ENCODE data around the gene ZNF107. TPM values are rescaled to one million over a fixed set of nuclear protein-coding genes. Genes with fewer than 3 reads are reported as not detected.
A peak's percentile ranks its signal among the peaks of the same experiment; 100 is the strongest.
"Not testable (repeated sequence)": the region's sequence is repeated elsewhere in the genome, so short reads cannot be mapped to it uniquely, and the experiment has no call there.

The ZNF107 gene
- total RNA-seq, 2 experiments from 2014 or later, result 12.4 TPM

DNA sequence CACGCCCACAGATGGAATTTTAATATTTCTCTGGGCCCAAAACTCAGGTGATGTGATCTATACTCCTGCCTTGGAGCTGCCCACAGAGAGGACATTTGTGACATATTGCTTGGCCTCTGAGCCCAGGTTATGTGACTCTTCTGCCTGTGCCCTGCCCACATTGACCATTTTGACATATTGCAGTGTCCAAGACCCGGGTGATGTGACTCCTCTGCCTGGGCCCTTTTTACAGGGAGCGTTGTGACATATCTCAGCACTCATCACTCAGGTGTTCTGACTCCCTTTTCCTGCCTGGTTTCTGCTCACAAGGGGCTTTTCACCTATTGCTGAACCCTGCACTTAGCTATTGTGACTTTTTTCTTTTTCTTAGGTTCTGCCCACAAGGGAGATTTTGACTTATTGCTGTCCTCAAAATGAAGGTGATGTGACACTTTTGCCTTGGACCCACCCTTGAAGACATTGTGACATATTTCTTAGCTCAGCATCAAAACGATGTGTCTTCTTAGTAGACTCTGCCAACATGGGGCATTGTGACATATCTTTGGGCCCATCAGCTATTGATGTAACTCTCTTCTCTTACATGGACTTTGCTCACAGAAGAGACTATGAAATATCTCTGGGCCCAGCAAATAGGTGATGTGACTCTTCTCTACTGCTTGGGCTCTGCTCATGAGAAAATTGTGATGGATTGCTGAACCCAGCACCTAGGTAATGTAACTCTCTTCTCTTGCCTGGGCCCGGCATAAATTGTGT lies 11.0 kb upstream of the ZNF107 start:
- H3K4me3 Mint-ChIP-seq, result no peak overlapping the region
- Histone ChIP-seq H3K27me3 (ENCODE audit: control insufficient read depth in 1 of 2, insufficient read depth in 2 of 2, low read length in 2 of 2) (no peaks in the 10 kb centered on the region), H3K4me1 (ENCODE audit: insufficient read depth, low read length) (no peaks in the 10 kb centered on the region), H3K27ac (ENCODE audit: low read depth in 1 of 2, low read length in 2 of 2) (no peak overlapping the region), H3K36me3 (ENCODE audit: insufficient read depth, low read length) (no peaks in the 10 kb centered on the region), H3K4me3 (ENCODE audit: low read length) (no peak overlapping the region), H3K9me3 (ENCODE audit: control insufficient read depth in 1 of 2, insufficient read depth in 1 of 2, low read length in 2 of 2) (no peaks in the 10 kb centered on the region)
- H3K27me3 Mint-ChIP-seq, result no peaks in the 10 kb centered on the region
- POLR2A ChIA-PET, result interaction anchor here (1.5 kb wide), 1 partner anchor 11 kb away, joined by 5 read pairs; the partner anchor contains the start of gene ZNF107
- CTCF ChIA-PET, result no interaction called here
- H3K27ac Mint-ChIP-seq, result no peak overlapping the region
- ATAC-seq (ENCODE audit: poor library complexity) (no peak), DNase-seq (no peak)
- no peaks in the 10 kb centered on the region for H3K36me3 Mint-ChIP-seq (ENCODE audit: low read depth)
- intact Hi-C loops (cut with DNase I, micrococcal nuclease), result no loop called here
- no peaks in the 10 kb centered on the region for H3K4me1 Mint-ChIP-seq (ENCODE audit: low read depth)
- TF ChIP-seq, protein P1, sequence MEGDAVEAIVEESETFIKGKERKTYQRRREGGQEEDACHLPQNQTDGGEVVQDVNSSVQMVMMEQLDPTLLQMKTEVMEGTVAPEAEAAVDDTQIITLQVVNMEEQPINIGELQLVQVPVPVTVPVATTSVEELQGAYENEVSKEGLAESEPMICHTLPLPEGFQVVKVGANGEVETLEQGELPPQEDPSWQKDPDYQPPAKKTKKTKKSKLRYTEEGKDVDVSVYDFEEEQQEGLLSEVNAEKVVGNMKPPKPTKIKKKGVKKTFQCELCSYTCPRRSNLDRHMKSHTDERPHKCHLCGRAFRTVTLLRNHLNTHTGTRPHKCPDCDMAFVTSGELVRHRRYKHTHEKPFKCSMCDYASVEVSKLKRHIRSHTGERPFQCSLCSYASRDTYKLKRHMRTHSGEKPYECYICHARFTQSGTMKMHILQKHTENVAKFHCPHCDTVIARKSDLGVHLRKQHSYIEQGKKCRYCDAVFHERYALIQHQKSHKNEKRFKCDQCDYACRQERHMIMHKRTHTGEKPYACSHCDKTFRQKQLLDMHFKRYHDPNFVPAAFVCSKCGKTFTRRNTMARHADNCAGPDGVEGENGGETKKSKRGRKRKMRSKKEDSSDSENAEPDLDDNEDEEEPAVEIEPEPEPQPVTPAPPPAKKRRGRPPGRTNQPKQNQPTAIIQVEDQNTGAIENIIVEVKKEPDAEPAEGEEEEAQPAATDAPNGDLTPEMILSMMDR (IDR thresholded peaks at IDR 0.05), result no peak
- no peaks in the 10 kb centered on the region for H3K9me3 Mint-ChIP-seq

DNA sequence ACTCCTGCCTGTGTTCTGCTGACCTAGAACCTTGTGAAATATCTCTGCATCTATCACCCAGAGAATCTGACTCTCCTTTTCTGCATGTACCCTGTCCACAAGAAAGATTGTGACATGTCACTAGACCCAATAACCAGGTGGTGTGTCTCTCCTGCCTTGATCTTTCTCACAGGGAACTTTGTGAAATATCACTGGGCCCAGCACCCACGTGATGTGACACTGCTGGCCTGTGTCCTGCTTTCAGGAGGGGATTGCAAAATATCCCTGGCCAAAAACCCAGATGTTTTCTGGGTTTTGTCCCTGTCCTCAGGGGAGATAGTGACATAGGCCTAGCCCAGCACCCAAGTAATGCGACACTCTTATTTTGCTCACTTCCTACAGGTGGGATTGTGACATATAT lies 10.1 kb upstream of the ZNF107 start:
- H3K27ac Mint-ChIP-seq, result no peak overlapping the region
- DNase-seq (no peak), ATAC-seq (ENCODE audit: poor library complexity) (no peak)
- H3K4me3 ChIP-seq (ENCODE audit: low read length), result no peak overlapping the region
- H3K4me1 ChIP-seq (ENCODE audit: insufficient read depth, low read length), result no peaks in the 10 kb centered on the region
- no peaks in the 10 kb centered on the region for H3K9me3 Mint-ChIP-seq
- H3K27me3 ChIP-seq (ENCODE audit: control insufficient read depth in 1 of 2, insufficient read depth in 2 of 2, low read length in 2 of 2), result no peaks in the 10 kb centered on the region
- TF ChIP-seq, protein P1 (IDR thresholded peaks at IDR 0.05), result no peak
- no peak overlapping the region for H3K27ac ChIP-seq (ENCODE audit: low read depth in 1 of 2, low read length in 2 of 2)
- H3K4me1 Mint-ChIP-seq (ENCODE audit: low read depth), result no peaks in the 10 kb centered on the region
- no peak overlapping the region for H3K4me3 Mint-ChIP-seq
- H3K36me3 ChIP-seq (ENCODE audit: insufficient read depth, low read length), result no peaks in the 10 kb centered on the region
- intact Hi-C loops (cut with DNase I, micrococcal nuclease), result no loop called here
- H3K27me3 Mint-ChIP-seq, result no peaks in the 10 kb centered on the region
- ChIA-PET POLR2A (no interaction called here), CTCF (no interaction called here)
- peaks cover 4 to 5% of the 10 kb centered on the region in 2 experiments for H3K9me3 ChIP-seq (ENCODE audit: control insufficient read depth in 1 of 2, insufficient read depth in 1 of 2, low read length in 2 of 2)
- no peaks in the 10 kb centered on the region for H3K36me3 Mint-ChIP-seq (ENCODE audit: low read depth)

DNA sequence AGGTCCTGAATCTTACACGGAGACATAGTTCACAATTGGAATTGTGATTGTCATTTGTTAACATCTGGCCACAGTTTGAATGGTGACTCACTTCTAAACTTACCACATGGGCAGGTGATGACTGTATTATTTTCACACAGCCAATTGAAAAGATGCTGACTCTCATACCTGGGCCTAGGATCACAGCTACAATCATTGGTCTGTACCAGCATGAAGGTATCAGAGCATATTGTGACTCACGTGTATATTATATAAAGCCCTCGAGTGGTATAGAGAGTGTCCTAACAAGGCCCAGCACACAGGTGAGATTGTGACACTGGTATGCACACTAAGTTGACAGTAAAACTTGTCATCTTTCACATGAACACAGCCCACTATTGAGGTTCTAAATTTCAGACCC lies 9.4 kb upstream of the ZNF107 start:
- ChIA-PET CTCF (no interaction called here), POLR2A (no interaction called here)
- Histone ChIP-seq H3K27me3 (ENCODE audit: control insufficient read depth in 1 of 2, insufficient read depth in 2 of 2, low read length in 2 of 2) (no peaks in the 10 kb centered on the region), H3K27ac (ENCODE audit: low read depth in 1 of 2, low read length in 2 of 2) (no peak overlapping the region), H3K9me3 (ENCODE audit: control insufficient read depth in 1 of 2, insufficient read depth in 1 of 2, low read length in 2 of 2) (peaks cover 4 to 5% of the 10 kb centered on the region in 2 experiments), H3K36me3 (ENCODE audit: insufficient read depth, low read length) (no peaks in the 10 kb centered on the region), H3K4me1 (ENCODE audit: insufficient read depth, low read length) (no peaks in the 10 kb centered on the region), H3K4me3 (ENCODE audit: low read length) (no peak overlapping the region)
- intact Hi-C loops (cut with DNase I, micrococcal nuclease), result no loop called here
- H3K27me3 Mint-ChIP-seq, result no peaks in the 10 kb centered on the region
- H3K36me3 Mint-ChIP-seq (ENCODE audit: low read depth), result peaks cover 6% of the 10 kb centered on the region
- H3K9me3 Mint-ChIP-seq, result no peaks in the 10 kb centered on the region
- DNase-seq (no peak), ATAC-seq (ENCODE audit: poor library complexity) (no peak)
- no peak overlapping the region for H3K4me3 Mint-ChIP-seq
- no peak overlapping the region for H3K27ac Mint-ChIP-seq
- TF ChIP-seq, protein P1 (IDR thresholded peaks at IDR 0.05), result no peak
- H3K4me1 Mint-ChIP-seq (ENCODE audit: low read depth), result no peaks in the 10 kb centered on the region

- Mint-ChIP-seq H3K4me1 (ENCODE audit: low read depth) (peaks cover 44% of the 10 kb centered on the region), H3K4me3 (peak overlapping the region; percentile 65), H3K36me3 (ENCODE audit: low read depth) (peaks cover 28% of the 10 kb centered on the region)
- H3K27me3 ChIP-seq (ENCODE audit: control insufficient read depth in 1 of 2, insufficient read depth in 2 of 2, low read length in 2 of 2); H3K36me3 ChIP-seq (ENCODE audit: insufficient read depth, low read length); DNase-seq; H3K27me3 Mint-ChIP-seq; H3K4me3 ChIP-seq (ENCODE audit: low read length); H3K27ac Mint-ChIP-seq; H3K27ac ChIP-seq (ENCODE audit: low read depth in 1 of 2, low read length in 2 of 2); CTCF ChIA-PET; H3K9me3 Mint-ChIP-seq; H3K9me3 ChIP-seq (ENCODE audit: control insufficient read depth in 1 of 2, insufficient read depth in 1 of 2, low read length in 2 of 2); ATAC-seq (ENCODE audit: poor library complexity); POLR2A ChIA-PET: not testable (repeated sequence)
- intact Hi-C loops (cut with DNase I, micrococcal nuclease), result loop anchor here in 1 of 2 experiments (5.0 to 10.0 kb wide), 2 partner anchors 245 to 343 kb away; partner anchors contain the start of gene ERV3-1
- peaks cover 10% of the 10 kb centered on the region for H3K4me1 ChIP-seq (ENCODE audit: insufficient read depth, low read length)
These were observed 3.8 kb upstream of the ZNF107 start for GRCh38 chr7:64662091-64662490.
